SHP77 (cell line): ENCODE results near the gene CDKAL1.
"Not testable (repeated sequence)": the region's sequence is repeated elsewhere in the genome, so short reads cannot be mapped to it uniquely, and the experiment has no call there.

Experiments
- DNase-seq, 2 experiments: peaks; one replicate each; lab custom pipeline; 2025; lab: John Stamatoyannopoulos, UW

CDKAL1 gene

DNA sequence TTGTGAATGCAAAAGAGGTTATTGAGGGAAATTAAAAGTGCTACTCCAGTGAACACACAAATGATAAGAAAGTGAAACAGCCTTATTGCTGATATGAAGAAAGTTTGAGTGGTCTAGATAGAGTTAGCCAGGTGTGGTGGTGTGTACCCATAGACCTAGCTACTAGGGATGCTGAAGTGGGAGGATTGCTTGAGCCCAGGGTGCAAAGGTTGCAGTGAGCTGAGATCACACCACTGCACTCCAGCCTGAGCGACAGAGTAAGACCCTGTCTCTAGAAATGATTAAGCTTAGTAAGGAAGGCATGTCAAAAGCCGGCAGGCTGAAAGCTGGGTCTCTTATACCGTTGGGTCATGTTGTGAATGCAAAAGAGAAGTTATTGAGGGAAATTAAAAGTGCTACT is 389.8 kb downstream of the CDKAL1 start:
- not testable (repeated sequence) for DNase-seq

DNA sequence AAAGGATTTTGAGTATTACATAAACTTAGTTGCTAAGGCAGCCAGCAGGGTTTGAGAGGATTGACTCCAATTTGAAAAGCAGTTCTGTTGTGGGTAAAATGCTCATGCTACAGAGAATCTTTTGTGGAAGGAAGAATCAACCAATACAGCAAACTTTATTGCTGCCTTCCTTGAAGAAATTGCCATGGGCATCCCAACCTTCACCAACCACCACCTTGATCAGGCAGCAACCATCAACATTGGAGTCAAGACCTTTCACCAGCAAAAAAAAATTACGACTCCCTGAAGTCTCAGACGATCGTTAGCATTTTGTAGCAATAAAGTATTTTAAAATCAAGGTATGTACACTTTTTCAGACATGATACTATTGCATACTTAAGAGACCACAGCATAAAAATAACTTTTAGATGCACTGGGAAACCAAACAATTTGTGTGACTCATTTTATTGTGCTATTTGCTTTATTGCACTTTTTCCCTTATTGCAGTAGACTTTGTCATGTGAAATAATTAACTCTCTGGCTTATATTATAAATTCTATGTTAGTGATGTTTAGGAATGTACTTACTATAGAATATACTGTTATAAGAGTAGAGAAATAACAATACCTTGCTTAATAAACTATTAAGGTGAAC is 390.8 kb downstream of the CDKAL1 start:
- DNase-seq = no peak

DNA sequence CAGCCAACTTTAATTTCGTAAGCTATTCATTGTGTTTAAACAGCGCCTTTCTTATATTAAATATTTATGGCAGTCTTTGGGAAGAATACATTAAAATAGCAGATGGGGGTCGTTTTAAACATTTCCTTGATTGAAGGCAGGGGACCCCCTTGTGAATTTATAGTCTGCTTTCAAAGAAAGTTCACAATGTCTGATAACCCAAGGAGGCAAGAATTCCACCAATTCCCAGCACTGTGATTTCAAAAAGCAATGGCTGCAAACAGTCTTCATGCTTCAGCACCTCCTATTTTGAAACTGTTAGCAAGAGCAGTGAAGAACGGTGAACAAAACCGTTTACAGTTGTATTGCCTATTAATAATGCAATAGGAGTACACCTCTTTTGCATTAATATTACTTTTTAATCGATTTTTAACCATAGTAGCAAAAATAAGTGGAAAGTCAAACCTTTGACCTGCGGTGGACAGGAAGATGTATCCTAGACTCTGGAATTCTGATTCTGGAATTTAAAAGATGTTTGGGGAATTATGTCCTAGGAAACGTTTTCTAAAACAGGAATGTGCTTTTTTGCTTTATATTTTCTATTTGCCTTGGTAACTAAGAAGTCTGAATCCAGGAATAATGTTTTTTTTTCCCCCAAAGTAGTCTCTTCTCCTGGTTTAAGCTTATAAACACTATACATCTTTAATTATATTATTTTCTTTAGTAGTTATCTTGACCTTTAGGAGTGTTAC is 393.0 kb downstream of the CDKAL1 start:
- DNase-seq = no peak

DNA sequence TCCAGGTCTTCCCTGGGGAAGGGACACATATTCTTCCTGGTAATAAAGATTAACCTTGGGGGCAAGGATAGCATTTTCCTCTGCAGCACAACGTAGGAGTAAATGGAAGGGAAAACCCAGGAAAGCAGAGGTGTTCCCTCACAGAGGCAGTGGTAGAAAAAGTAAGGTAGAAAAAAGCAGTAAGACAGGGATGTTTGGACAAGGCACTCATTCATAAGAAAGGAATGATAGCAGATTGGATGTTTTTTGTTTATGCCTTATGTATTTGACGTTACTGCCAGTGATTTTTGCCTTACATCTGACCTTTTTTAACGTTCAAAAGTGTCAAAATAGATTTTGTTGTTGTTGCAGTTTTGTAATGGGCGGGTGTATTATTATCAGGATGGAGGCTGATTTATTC is 395.0 kb downstream of the CDKAL1 start:
- no peak for DNase-seq

DNA sequence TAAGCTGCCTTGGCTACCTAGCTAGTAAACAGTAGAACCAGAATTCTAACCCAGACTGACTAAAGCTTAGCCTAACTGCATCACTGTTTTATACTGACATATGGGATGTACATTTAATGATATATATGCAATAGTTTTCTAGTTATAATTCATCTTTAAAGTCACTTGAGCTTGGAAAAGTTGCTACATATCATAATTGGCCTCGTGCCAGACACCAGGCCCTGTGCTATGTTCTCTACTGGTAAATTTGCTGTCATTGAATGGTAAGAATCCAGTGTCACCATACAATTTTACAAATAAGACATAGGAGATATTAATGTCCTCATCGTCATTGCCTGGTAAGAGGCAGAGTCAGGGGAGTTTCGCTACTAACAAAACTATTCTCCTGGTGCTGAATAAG is 396.8 kb downstream of the CDKAL1 start:
- DNase-seq = no peak

DNA sequence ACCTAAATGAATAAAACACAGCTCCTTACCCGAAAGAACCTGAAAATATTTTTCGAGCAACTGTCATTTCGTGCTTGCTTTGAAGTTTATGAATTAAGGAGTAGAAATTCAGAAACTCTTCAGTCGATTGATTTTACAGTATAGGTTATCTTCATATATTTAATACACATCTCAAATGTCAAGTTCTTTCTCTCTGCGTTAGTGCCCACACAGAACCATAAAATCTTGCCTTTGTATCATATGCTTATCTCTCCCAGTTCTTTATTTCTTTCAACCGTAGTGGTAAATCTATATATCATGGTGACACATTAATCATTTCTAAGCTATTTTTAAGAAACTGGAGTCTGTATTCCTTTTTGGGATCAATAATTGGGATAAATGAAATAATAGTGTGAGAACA is 397.5 kb downstream of the CDKAL1 start:
- DNase-seq = no peak

DNA sequence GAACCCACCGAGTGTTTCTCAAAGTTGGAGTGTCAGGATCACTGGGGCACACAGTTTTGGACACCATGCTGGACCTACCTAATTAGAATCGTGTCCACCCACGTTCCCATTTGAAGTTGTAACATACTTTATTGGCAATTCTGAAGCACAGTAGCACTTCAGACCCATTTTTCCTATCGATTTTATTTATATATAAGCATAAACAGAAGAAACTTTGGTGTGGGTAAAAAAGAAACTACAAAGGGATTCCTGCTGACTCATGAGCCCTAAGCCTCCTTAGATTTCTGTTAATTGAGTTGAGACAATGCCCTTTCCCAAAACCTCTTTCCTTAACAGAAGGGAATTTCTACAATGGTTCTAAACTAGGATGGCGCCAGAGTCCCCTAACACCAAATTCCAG is 398.0 kb downstream of the CDKAL1 start:
- no peak for DNase-seq

DNA sequence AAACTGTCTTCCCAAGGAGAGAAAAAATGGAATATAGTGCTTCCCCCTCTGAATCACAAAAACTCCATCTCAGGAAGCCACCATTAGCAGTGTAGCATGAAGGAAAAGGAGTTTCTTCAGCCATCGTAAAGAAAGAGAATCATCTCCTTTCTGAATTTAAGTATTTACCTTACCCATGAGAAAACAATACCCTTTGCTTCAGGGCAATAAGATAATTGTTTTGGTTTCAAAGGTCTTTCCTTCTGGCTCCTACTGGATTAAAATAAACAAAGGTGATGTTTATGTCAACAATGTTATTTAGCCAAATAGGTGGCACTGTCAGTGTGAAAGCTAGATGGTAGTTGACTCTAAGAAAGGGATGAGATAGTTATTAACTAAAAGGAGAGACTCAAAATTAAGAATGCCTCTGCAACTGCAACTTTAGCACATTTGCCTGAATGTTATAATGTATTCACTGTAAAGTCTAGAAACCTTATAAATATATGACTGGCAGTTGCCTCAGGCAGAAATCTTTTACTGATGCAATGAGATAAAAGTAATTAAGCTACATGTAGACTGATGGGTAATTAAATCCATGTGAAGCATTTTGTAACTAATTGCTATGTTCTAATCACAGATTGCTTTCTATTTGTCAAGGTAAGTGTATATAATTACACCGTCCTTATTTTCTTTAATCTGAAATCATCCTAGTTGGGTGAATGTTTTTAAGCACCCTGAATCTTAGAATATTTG is 399.0 kb downstream of the CDKAL1 start:
- no peak for DNase-seq

DNA sequence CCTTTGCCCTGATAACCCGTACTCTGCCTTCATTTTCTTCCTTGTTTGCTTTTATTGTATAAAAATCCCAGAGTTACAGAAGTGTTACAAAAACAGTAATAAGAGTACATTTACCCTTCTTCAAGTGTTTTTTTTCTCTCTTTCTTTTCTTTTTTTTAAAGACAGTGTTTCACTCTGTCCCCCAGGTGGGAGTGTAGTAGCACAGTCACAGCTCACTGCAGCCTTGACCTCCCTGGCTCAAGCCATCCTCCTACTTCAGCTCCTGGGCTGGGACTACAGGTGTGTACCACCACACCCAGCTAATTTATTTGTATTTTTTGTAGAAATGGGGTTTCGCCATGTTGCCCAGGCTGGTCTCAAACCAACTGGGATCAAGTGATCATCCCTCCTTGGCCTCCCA is 402.7 kb downstream of the CDKAL1 start:
- DNase-seq = no peak

DNA sequence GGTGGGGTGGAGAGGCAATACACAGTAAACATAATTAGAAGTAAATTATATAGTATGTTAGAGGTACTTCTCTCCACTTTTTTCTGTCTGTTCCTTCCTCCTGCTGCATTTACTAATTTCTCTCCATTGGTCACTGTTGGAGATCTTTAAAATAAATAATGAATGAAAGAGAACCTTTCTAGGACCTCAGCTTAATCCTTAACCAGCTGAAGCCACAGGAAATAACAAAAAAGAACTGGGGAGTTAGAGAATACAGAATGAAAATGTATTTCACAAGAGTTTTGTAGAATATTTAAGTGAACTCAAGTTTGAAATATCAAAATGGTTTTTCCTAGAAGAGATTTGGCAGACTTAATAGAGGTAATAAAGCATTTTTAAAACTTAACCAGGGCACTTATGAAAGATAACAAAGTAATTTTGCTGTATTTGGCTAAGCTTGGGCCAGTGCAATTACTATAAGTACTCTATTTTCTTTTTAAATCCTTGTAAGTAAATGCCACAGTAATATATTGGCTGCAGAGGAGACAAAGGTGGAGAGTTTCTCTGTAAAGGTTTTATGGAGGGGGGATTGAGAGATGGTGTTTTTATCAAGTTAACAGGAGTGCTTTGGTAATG is 405.0 kb downstream of the CDKAL1 start:
- no peak for DNase-seq

DNA sequence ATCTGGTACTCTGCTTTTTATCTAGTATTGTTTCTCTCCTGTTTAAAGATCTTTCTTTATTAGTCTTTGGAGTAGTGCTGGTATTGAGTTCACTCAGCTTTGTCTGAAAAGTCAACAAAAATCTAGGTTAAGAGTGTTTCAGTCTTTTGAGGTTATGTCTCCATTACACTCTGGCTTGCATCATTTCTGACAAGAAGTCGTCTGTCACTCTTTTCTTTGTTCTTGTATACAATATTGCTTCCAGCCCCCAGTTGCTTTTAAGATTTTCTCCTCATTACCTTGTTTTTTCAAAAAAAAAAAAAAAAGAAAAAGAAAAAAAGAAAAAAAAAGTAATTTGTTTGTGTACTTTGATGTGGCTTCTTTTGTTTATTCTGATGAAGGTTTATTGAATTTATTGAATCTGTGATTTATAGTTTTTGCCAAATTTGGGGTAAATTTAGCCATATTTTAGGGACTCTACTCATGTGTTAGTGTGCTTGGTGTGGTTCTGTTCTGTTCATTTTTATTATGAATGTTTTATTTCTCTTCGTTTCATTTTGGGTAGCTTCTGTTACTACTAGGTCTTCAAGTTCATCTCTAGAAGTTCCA is 408.9 kb downstream of the CDKAL1 start:
- no peak for DNase-seq

DNA sequence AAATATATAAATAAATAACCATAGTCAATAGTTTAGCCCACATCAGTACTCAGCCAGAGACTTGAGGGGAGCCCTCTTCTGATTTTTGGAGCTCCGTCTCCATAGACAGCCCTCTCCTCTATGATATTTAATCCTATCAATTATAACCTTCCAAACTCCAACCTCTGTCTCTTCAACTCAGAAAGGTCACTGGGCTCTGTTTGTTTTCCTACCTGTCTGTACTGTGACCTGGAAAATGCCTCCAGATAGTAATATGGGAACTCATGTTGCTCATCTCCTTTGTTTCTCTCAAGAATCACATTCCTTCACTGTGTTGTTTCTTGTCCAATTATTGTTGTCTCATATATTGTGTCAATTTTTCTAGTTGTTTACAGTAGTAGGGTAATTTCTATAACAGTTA is 409.7 kb downstream of the CDKAL1 start:
- DNase-seq = no peak

DNA sequence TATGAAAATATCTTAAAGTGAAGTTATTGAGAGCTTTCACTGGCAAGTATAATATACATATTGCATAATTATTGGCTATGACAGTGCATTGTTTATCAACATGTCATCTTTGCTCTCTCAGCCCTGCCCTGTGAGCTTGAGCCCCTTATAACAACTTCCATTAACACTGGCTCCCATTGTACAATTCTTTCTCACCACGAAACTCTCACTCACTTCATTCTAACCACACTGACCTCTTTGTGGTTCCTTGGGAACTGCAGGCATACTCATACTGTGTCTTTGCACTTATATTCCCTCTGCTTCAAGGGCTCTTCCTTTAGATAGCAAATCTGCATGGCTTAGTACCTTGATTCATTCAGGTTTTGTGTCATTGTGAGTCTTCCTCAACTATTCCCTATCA is 411.8 kb downstream of the CDKAL1 start:
- DNase-seq = no peak

DNA sequence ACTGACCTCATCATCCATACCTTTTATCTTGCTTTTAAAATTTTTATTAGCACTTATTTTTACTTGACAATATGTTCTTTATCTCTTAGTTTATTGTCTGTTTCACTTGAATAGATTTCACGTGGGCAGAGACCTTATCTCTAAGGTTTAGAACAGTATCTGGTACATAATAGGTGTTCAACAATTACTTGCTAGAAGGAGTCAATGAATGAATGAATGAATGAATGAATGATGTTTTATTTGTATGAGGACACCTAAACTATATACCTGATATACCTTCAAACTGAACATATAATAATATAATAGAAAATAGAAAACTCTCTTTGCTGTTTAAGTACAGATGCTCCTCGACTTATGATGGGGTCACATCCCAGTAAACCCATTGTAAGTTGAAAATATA is 412.6 kb downstream of the CDKAL1 start:
- no peak for DNase-seq

DNA sequence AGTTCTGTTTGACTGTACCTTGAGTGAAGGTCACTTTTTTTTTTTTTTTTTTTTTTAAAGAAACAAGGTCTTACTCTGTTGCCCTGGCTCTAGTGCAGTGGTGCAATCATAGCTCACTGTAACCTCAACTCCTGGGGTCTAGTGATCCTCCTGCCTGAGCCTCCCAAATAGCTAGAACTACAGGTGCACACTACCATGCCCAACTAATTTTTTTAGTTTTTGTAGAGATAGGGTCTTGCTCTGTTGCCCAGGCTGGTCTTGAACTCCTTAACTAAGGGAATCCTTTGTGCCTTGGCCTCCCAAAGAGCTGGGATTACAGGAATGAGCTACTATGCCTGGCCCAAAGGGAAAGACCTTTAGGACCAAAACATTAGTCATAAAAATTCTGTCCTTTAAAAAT is 413.7 kb downstream of the CDKAL1 start:
- DNase-seq = no peak

DNA sequence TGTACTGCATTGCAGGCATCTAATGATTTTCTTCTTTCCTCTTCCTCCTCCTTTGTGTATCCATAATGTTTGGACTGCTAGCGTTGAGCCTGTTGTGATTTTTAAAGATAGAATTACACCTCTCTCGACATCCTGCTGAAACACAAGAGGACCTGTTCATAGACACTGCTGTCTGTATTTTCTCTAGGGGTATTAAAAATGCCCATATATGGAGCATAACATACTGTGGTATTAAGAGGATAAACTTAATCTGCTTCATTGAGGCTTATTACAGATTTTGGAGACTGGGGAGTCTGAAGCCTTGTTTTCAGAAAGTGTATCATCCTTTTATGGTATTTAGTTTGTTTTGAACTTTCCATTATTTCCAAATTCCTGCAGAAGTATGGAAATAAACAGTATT is 414.3 kb downstream of the CDKAL1 start:
- DNase-seq = no peak

DNA sequence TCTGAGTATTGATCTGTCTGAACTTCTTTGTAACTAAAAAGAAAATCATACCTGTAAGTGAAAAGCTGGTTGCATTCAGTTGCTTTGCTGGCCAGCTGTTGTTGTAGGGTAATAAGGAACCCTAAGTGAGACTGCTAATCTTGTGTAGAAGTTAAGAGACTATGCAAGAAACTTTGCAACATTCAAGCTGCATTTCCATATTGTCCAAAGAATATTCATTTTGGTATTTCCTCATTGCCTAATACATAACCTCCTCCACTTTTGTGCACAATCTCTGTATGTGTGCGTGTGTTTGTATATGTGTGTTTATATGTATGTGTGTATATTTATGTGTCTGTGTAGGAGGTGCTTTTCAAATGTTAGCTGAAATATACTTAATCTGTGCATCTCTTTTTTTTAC is 414.9 kb downstream of the CDKAL1 start:
- DNase-seq = no peak

DNA sequence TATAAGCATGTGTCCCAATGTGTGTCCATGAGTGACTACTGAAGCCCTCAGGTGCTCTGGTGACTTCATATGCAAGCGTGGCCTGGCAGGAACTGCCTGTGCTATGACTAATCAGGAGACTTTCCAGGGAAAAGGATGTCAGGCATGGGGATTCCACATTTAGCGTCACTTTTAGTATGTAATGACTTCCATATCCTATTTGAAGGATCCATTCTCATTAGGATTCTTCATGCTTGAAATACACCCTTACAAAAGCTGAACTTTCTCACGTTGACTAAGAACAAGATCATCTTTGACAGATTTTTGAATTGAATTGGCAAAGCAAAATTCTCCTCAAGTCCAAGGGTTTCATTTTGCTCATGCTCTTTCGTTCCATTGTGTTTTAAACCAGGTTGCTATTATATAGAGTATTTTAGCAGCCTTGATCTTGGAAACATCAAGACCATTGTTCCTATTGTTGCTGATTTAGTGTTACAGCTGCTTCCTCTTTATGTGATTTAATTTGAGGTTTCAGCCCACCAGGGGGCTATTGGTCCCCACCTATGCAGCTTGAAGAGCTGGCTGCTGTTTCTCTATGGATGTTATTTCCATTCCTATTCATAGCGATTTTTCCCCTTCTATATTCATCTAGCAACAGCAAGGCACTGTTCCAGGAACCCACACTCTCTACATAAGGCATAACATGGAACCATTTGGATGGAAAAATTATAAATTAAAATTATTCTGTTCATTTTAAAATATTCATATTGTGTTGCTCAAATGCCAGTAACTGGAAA is 418.6 kb downstream of the CDKAL1 start:
- DNase-seq = peak; percentile 19 to 57

DNA sequence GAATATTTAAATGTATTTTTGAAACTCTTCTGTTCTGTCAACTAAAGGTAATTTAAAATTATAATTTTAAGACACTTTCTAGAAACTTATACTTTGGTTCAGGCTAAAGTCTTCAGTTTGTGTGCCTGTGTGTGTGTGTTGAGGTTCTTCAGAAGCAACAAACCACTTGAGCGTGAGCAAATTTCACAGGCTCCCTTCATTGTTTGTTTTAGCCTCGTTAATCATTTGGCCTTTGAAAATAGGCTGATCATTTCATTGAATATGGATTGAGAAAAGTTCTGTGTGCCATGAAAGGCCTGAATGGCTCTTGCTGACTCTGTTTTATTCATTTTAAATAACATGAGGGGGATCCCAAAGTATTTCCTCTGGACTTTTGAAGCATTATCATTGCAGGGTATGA is 420.1 kb downstream of the CDKAL1 start:
- DNase-seq = peak; percentile 78

DNA sequence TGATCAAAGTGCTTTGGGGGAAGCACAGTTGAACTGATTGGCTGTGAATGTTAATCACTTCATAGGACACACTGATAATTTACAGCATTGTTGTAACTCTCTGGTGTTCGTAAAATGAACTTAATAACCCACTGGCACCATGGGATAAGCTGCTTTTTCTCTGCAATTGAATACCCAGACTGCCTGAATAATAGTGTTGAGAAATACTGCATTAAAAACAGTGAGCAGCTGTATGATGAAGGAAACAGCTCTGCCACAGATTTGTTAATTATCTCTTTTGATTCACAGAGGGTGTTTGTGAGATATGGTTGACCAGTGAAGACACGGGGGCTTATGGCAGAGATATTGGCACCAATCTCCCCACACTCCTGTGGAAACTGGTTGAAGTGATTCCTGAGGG is 420.9 kb downstream of the CDKAL1 start:
- DNase-seq = no peak

DNA sequence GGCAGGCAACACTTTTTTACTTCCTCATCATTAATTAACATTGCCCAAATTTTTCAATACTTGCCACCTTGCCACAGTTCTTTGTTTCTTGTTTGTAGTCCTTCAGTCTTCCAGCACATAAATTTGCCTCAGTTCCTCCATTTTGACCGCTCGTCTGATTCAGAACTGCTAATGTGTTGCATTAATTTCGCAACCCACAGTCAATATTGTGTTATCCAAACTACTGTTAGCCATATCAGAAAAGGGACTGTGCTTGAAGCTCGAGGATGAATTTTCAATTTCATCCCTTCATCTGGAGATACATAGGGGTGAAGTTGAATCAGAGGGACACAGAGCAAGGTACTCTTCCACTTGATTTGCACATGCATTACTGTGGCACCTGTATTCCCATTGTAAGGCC is 421.5 kb downstream of the CDKAL1 start:
- no peak for DNase-seq

DNA sequence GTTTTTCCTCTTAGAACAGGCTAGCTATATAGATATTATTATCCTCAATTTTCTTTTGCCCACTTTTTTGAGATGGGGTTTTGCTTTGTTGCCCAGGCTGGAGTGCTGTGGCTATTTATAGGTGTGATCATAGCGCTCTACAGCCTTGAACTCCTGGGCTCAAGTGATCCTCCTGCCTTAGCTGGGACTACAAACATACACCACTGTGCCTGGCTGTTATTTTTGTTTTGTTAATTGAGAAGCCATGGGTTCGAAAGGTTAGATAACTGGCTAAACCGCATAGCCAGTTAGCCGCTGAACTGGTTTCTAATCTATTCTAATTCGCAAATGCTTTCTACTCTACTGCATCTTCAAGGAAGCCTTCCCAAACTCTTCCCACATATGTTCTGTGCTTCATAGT is 425.8 kb downstream of the CDKAL1 start:
- DNase-seq = no peak
